HepG2 (cell line): ENCODE results near the gene FN1. TPM values are rescaled to one million over a fixed set of nuclear protein-coding genes. Genes with fewer than 3 reads are reported as not detected.

Experiments
- ARID4A ChIP-seq: sonication (generic); formaldehyde crosslinking; IDR thresholded peaks from 2 replicates; pipeline ENCODE4 v1.5.0; 2020; ENCODE audit warnings: mild to moderate bottlenecking, missing genetic modification reagents, borderline replicate concordance
- CEBPZ ChIP-seq: IDR thresholded peaks from 2 replicates; pipeline ENCODE4 v1.6.1; 2012; ENCODE audit warnings: low read length, improper control_type of control experiment
- EHMT2 ChIP-seq: fragments of 200-600 bp; sonication (generic); IDR thresholded peaks from 2 replicates; pipeline ENCODE4 v1.7.0; 2017; ENCODE audit warnings: antibody characterized with exemption, low read depth, low read length, borderline replicate concordance
- MZF1 ChIP-seq: sonication (generic); formaldehyde crosslinking; IDR thresholded peaks from 2 replicates; pipeline ENCODE4 v1.8.1; 2023; ENCODE audit warnings: mild to moderate bottlenecking, missing genetic modification reagents, borderline replicate concordance
- REL ChIP-seq: sonication (generic); formaldehyde crosslinking; conservative IDR thresholded peaks from 2 replicates; pipeline ENCODE4 v1.8.0; 2022; ENCODE audit warnings: mild to moderate bottlenecking, missing genetic modification reagents, moderate library complexity
- SOX13 ChIP-seq, 3 experiments: fragments of 450-650 bp in 1 of 3; sonication (generic) in 1 of 3; formaldehyde crosslinking in 1 of 3; IDR thresholded peaks in 2 of 3; conservative IDR thresholded peaks in 1 of 3; 2 replicates each; pipeline versions ENCODE4 v1.5.0 to v1.6.1; 2016 to 2020; ENCODE audit warnings: antibody characterized with exemption in 1 of 3, mild to moderate bottlenecking in 1 of 3, missing compliant biosample characterization in 1 of 3, missing genetic modification reagents in 1 of 3, moderate library complexity in 1 of 3
- SP1 ChIP-seq, 2 experiments: fragments of 450-650 bp in 1 of 2; sonication (generic) in 1 of 2; formaldehyde crosslinking in 1 of 2; IDR thresholded peaks; 2 replicates each; pipeline versions ENCODE4 v1.4.0 to v1.6.1; 2016 to 2020; ENCODE audit warnings: missing genetic modification reagents in 1 of 2
- SRSF1 ChIP-seq: fragments of 200-400 bp; formaldehyde crosslinking; optimal IDR thresholded peaks from 2 replicates; pipeline ENCODE3; 2017; ENCODE audit warnings: mild to moderate bottlenecking, low read depth, low read length, moderate library complexity
- SSRP1 ChIP-seq: IDR thresholded peaks from 2 replicates; pipeline ENCODE4 v1.6.1; 2016; ENCODE audit warnings: control low read depth
- THYN1 ChIP-seq: sonication (generic); formaldehyde crosslinking; IDR thresholded peaks from 2 replicates; pipeline ENCODE4 v1.8.1; 2023; ENCODE audit warnings: low read depth, mild to moderate bottlenecking, moderate library complexity, missing genetic modification reagents, borderline replicate concordance
- ZNF124 ChIP-seq: sonication (generic); formaldehyde crosslinking; IDR thresholded peaks from 2 replicates; pipeline ENCODE4 v1.4.0; 2020; ENCODE audit warnings: missing genetic modification reagents
- ZNF18 ChIP-seq: sonication (generic); formaldehyde crosslinking; IDR thresholded peaks from 2 replicates; pipeline ENCODE4 v1.8.0; 2022; ENCODE audit warnings: mild to moderate bottlenecking, missing genetic modification reagents; ENCODE audit not compliant: insufficient replicate concordance
- ZNF331 ChIP-seq: sonication (generic); formaldehyde crosslinking; IDR thresholded peaks from 2 replicates; pipeline ENCODE4 v1.4.0; 2020; ENCODE audit warnings: missing genetic modification reagents
- ZNF354B ChIP-seq: sonication (generic); formaldehyde crosslinking; IDR thresholded peaks from 2 replicates; pipeline ENCODE4 v1.8.0; 2022; ENCODE audit warnings: mild to moderate bottlenecking, missing genetic modification reagents
- ZNF564 ChIP-seq: sonication (generic); formaldehyde crosslinking; IDR thresholded peaks from 2 replicates; pipeline ENCODE4 v1.8.1; 2023; ENCODE audit warnings: mild to moderate bottlenecking, missing genetic modification reagents
- ZNF788 ChIP-seq: sonication (generic); formaldehyde crosslinking; IDR thresholded peaks from 2 replicates; pipeline ENCODE4 v1.5.0; 2020; ENCODE audit warnings: mild to moderate bottlenecking, missing genetic modification reagents, borderline replicate concordance
- polyA plus RNA-seq, 8 experiments: library from polyadenylated mRNA; depleted of rRNA in 3 of 8; stranded (reverse) in 7 of 8; unstranded in 1 of 8; fragments of >200 nt; fragmentation: Illumina TruSeq in 4 of 8; extraction: Trizol in 4 of 8; gene quantifications; 2 replicates each; pipeline versions ENCODE4 v1.2.1 to v1.2.3, GENCODE V29; 2011 to 2016; ENCODE audit warnings: low read depth in 4 of 8, missing spikeins in 1 of 8, mixed read lengths in 1 of 8; ENCODE audit not compliant: insufficient read depth in 1 of 8
- total RNA-seq, 5 experiments: library from RNA; depleted of rRNA; stranded (reverse); fragments of >200 nt; fragmentation: Illumina TruSeq; extraction: Trizol; gene quantifications; 2 replicates each; pipeline ENCODE4 v1.2.3, GENCODE V29; 2016; ENCODE audit warnings: low read depth in 1 of 5
- TF ChIP-seq, protein P1 (sequence below): sonication (generic); formaldehyde crosslinking; IDR thresholded peaks from 2 replicates; pipeline ENCODE4 v1.8.1; 2023; ENCODE audit warnings: mild to moderate bottlenecking, missing genetic modification reagents
- TF ChIP-seq, protein P2 (sequence below): sonication (generic); formaldehyde crosslinking; IDR thresholded peaks from 2 replicates; pipeline ENCODE4 v1.5.0; 2020; ENCODE audit warnings: missing genetic modification reagents, mild to moderate bottlenecking, borderline replicate concordance

FN1 gene
- total and polyA plus RNA-seq, 2 of the 13 experiments (the other 11 are each of a cell fraction or from before 2014, with no cell fraction given) = 1,847 to 6,471 TPM

DNA sequence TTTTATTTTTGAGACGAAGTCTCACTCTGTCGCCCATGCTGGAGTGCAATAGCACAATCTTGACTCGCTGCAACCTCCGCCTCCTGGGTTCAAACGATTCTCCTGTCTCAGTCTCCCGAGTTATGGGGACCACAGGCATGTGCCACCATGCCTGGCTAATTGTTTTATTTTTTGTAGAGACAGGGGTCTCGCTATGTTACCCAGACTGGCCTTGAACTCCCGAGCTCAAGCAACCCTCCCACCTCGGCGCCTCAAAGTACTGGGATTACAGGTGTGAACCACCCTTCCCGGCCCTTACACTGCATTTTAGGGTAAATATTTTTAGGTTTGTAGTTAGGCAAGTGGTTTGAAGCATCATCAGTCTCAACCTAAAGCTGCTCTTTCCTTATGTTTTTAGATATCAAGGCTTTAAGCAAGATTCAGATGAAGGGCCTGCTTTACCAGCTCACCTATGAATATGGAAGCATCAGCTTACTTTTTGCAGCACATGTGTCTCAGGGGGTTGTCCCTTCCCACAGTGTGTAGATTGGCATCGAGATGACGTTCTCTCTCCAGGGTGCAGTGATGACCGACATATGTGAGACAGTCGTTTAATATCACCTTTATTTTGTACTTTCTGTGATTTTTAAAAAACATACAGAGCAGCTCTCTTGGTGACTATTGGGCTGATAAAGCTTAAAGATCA lies 76.8 kb downstream of the FN1 start (continued):
- TF ChIP-seq SP1 (IDR thresholded peaks at IDR 0.05) (no peak), SP1 (CRISPR knock-in tag; IDR thresholded peaks at IDR 0.05) (no peak), ZNF331 (CRISPR knock-in tag) (no peak), EHMT2 (no peak), ZNF354B (CRISPR knock-in tag) (no peak), SOX13 (IDR thresholded peaks at IDR 0.05) (no peak), SOX13 (CRISPR knock-in tag; conservative IDR thresholded peaks at IDR 0.05 in 1 of 2, IDR thresholded peaks at IDR 0.05 in 1 of 2) (no peak; a peak in 1 of 4 replicates), ARID4A (CRISPR knock-in tag) (no peak), THYN1 (CRISPR knock-in tag) (no peak), ZNF18 (CRISPR knock-in tag) (peak; percentile 10), CEBPZ (no peak), REL (CRISPR knock-in tag) (no peak), MZF1 (CRISPR knock-in tag) (no peak), ZNF124 (CRISPR knock-in tag) (no peak), ZNF788 (CRISPR knock-in tag) (peak; percentile 50; the same call in 1 of the 2 replicates), SRSF1 (no peak), ZNF564 (CRISPR knock-in tag) (no peak), SSRP1 (peak; percentile 100)
- TF ChIP-seq, protein P1, sequence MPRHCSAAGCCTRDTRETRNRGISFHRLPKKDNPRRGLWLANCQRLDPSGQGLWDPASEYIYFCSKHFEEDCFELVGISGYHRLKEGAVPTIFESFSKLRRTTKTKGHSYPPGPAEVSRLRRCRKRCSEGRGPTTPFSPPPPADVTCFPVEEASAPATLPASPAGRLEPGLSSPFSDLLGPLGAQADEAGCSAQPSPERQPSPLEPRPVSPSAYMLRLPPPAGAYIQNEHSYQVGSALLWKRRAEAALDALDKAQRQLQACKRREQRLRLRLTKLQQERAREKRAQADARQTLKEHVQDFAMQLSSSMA (CRISPR knock-in tag) = no peak
- TF ChIP-seq, protein P2, sequence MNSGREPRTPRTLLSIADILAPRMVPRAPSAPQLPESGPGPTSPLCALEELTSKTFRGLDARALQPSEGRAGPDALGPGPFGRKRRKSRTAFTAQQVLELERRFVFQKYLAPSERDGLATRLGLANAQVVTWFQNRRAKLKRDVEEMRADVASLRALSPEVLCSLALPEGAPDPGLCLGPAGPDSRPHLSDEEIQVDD = no peak
